HepG2 (cell line): ENCODE results near the gene TCERG1L. TPM values are rescaled to one million over a fixed set of nuclear protein-coding genes. Genes with fewer than 3 reads are reported as not detected.

Source experiments
- ATAC-seq: fragments of 200-7000 bp; cut with Tn5 transposase; 3 replicates; pipeline ENCODE4 v1.9.1; 2020; ENCODE audit warnings: mild to moderate bottlenecking, moderate library complexity
- BruUV-seq: library from RNA; stranded (reverse); fragments of 400-500 nt; replicated peaks from 2 replicates; lab custom pipeline; 2021; lab: Mats Ljungman, UMichigan
- CTCF ChIA-PET: fragments of 300-600 bp; formaldehyde crosslinking; extraction: SDS; loops from one replicate; lab custom pipeline; 2021; ENCODE audit warnings: low total read pairs, inconsistent platforms, low intra/inter-chr PET ratio; lab: Yijun Ruan, JAX
- POLR2A ChIA-PET: fragments of 350-600 bp; sonication (Branson Sonifier 250); formaldehyde crosslinking; loops from one replicate; lab custom pipeline; 2020; ENCODE audit warnings: antibody characterized with exemption, inconsistent platforms; lab: Yijun Ruan, JAX
- DNase-seq: peaks from one replicate; pipeline ENCODE4 v3.0.0-alpha.2; 2015; ENCODE audit warnings: low spot score
- FAIRE-seq: peaks from 3 replicates; lab custom pipeline; 2011; peaks lifted over from hg19 to GRCh38; lab: Jason Lieb, UNC
- H2AFZ ChIP-seq: one replicate; pipeline ENCODE4 v1.6.1; 2011; ENCODE audit warnings: low read length, inconsistent platforms
- H3K27ac ChIP-seq: fragments of 300-600 bp; 3 replicates; pipeline ENCODE4 v1.8.0; 2011; ENCODE audit warnings: mixed run types, mild to moderate bottlenecking, mixed read lengths, low read length, inconsistent platforms; ENCODE audit not compliant: insufficient read depth; ENCODE audit errors: extremely low read length
- H3K27me3 ChIP-seq, 2 experiments: fragments of 200-600 bp in 1 of 2; 2 replicates in 1 of 2; 3 replicates in 1 of 2; pipeline versions ENCODE4 v1.6.0 to v1.8.0; 2011; ENCODE audit warnings: low read length in 2 of 2, mild to moderate bottlenecking in 2 of 2, moderate library complexity in 2 of 2, inconsistent platforms in 1 of 2; ENCODE audit not compliant: insufficient read depth in 2 of 2, control insufficient read depth in 1 of 2
- H3K36me3 ChIP-seq, 2 experiments: fragments of 200-600 bp in 1 of 2; replicated peaks in 1 of 2; 2 replicates in 1 of 2; 3 replicates in 1 of 2; pipeline versions ENCODE4 v1.5.1 to v1.8.0; 2011; ENCODE audit warnings: low read length in 2 of 2, inconsistent platforms in 1 of 2; ENCODE audit not compliant: insufficient read depth in 2 of 2, control insufficient read depth in 1 of 2
- H3K4me1 ChIP-seq: 2 replicates; pipeline ENCODE4 v1.5.1; 2012; ENCODE audit warnings: low read length, inconsistent platforms; ENCODE audit not compliant: insufficient read depth
- H3K4me2 ChIP-seq: 2 replicates; pipeline ENCODE4 v1.6.0; 2011; ENCODE audit warnings: low read depth, low read length, inconsistent platforms
- H3K4me3 ChIP-seq, 3 experiments: fragments of 200-600 bp in 1 of 3; sonication (generic), shearing (Covaris generic) in 1 of 3; replicated peaks in 1 of 3; 2 replicates each; pipeline ENCODE4 v1.5.1; 2011 to 2016; ENCODE audit warnings: low read length in 3 of 3, inconsistent platforms in 2 of 3, low read depth in 2 of 3, mild to moderate bottlenecking in 2 of 3, control low read depth in 1 of 3, mixed read lengths in 1 of 3; ENCODE audit not compliant: insufficient read depth in 1 of 3
- H3K79me2 ChIP-seq: one replicate; pipeline ENCODE4 v1.6.1; 2011; ENCODE audit warnings: low read length, inconsistent platforms; ENCODE audit not compliant: insufficient read depth
- H3K9ac ChIP-seq: 2 replicates; pipeline ENCODE4 v1.6.0; 2011; ENCODE audit warnings: mild to moderate bottlenecking, low read depth, low read length, inconsistent platforms; ENCODE audit not compliant: insufficient read depth
- H3K9me3 ChIP-seq: 2 replicates; pipeline ENCODE4 v1.5.1; 2012; ENCODE audit warnings: mild to moderate bottlenecking, low read length
- H4K20me1 ChIP-seq: 2 replicates; pipeline ENCODE4 v1.6.0; 2011; ENCODE audit warnings: inconsistent platforms, mild to moderate bottlenecking, low read length, moderate library complexity; ENCODE audit not compliant: insufficient read depth
- ATF1 ChIP-seq: IDR thresholded peaks from 2 replicates; pipeline ENCODE4 v1.6.1; 2016; ENCODE audit warnings: mild to moderate bottlenecking, control low read depth
- ELF1 ChIP-seq: sonication (generic); formaldehyde crosslinking; IDR thresholded peaks from 2 replicates; pipeline ENCODE4 v1.4.0; 2020; ENCODE audit warnings: missing genetic modification reagents
- MBD4 ChIP-seq: IDR thresholded peaks from 2 replicates; pipeline ENCODE4 v1.6.1; 2012; ENCODE audit warnings: low read length, inconsistent platforms, borderline replicate concordance
- MNT ChIP-seq: fragments of 450-650 bp; IDR thresholded peaks from 2 replicates; pipeline ENCODE4 v1.6.1; 2016
- MYC ChIP-seq: sonication (generic); formaldehyde crosslinking; IDR thresholded peaks from 2 replicates; pipeline ENCODE4 v1.9.0; 2021; ENCODE audit warnings: missing genetic modification reagents, borderline replicate concordance
- NBN ChIP-seq: fragments of 450-650 bp; conservative IDR thresholded peaks from 2 replicates; pipeline ENCODE4 v1.6.1; 2017
- NFYB ChIP-seq: sonication (generic); formaldehyde crosslinking; IDR thresholded peaks from 2 replicates; pipeline ENCODE4 v1.4.0; 2020; ENCODE audit warnings: missing genetic modification reagents
- PRDM15 ChIP-seq: sonication (generic); formaldehyde crosslinking; IDR thresholded peaks from 2 replicates; pipeline ENCODE4 v1.4.0; 2020; ENCODE audit warnings: missing genetic modification reagents
- SOX6 ChIP-seq, 2 experiments: fragments of 450-650 bp in 1 of 2; sonication (generic) in 1 of 2; formaldehyde crosslinking in 1 of 2; IDR thresholded peaks; 2 replicates each; pipeline versions ENCODE4 v1.4.0 to v1.6.1; 2017 to 2020; ENCODE audit warnings: antibody characterized with exemption in 1 of 2, mild to moderate bottlenecking in 1 of 2, missing genetic modification reagents in 1 of 2
- TMF1 ChIP-seq: sonication (generic); formaldehyde crosslinking; IDR thresholded peaks from 2 replicates; pipeline ENCODE4 v1.8.1; 2022; ENCODE audit warnings: low read depth, missing genetic modification reagents
- TOE1 ChIP-seq: sonication (generic); formaldehyde crosslinking; IDR thresholded peaks from 2 replicates; pipeline ENCODE4 v1.4.0; 2020; ENCODE audit warnings: mild to moderate bottlenecking, missing genetic modification reagents
- ZFP36L1 ChIP-seq: sonication (generic); formaldehyde crosslinking; IDR thresholded peaks from 2 replicates; pipeline ENCODE4 v1.8.0; 2022; ENCODE audit warnings: mild to moderate bottlenecking, missing genetic modification reagents, moderate library complexity
- ZNF790 ChIP-seq: sonication (generic); formaldehyde crosslinking; IDR thresholded peaks from 2 replicates; pipeline ENCODE4 v1.8.0; 2022; ENCODE audit warnings: missing genetic modification reagents, mild to moderate bottlenecking, borderline replicate concordance
- WGBS: methylation state at CpG from one replicate; pipeline ENCODE4 v1.1.6; 2017; ENCODE audit warnings: low lambda C conversion rate; 5-methylcytosine and 5-hydroxymethylcytosine counted together
- in situ Hi-C: cut with HindIII; loops from 2 replicates; pipeline ENCODE4 v1.10.0; 2017; ENCODE audit warnings: low pct_unique_long_range_greater_than_20kb; ENCODE audit not compliant: extremely low pct_ligation_motif_present
- intact Hi-C: fragments of 100-400 bp; cut with micrococcal nuclease; formaldehyde crosslinking; loops from one replicate; pipeline ENCODE4 v1.10.0; 2022; ENCODE audit not compliant: unreplicated experiment
- polyA plus RNA-seq, 8 experiments: library from polyadenylated mRNA; depleted of rRNA in 3 of 8; stranded (reverse) in 7 of 8; unstranded in 1 of 8; fragments of >200 nt; fragmentation: Illumina TruSeq in 4 of 8; extraction: Trizol in 4 of 8; gene quantifications; 2 replicates each; pipeline versions ENCODE4 v1.2.1 to v1.2.3, GENCODE V29; 2011 to 2016; ENCODE audit warnings: low read depth in 4 of 8, missing spikeins in 1 of 8, mixed read lengths in 1 of 8; ENCODE audit not compliant: insufficient read depth in 1 of 8
- total RNA-seq, 5 experiments: library from RNA; depleted of rRNA; stranded (reverse); fragments of >200 nt; fragmentation: Illumina TruSeq; extraction: Trizol; gene quantifications; 2 replicates each; pipeline ENCODE4 v1.2.3, GENCODE V29; 2016; ENCODE audit warnings: low read depth in 1 of 5

Gene TCERG1L
- total and polyA plus RNA-seq, 2 of the 13 experiments (the other 11 are each of a cell fraction or from before 2014, with no cell fraction given), result not detected

- ATAC-seq (no peak), DNase-seq (no peak), FAIRE-seq (no peak)
- Histone ChIP-seq H3K9ac (no peak overlapping the region), H2AFZ (no peak overlapping the region), H3K9me3 (0 out of 2 replicates have a peak, but pooled peaks cover under 1% of the 10 kb centered on the region), H3K4me1 (no peaks in the 10 kb centered on the region), H3K27me3 (peaks cover 0 to 7% of the 10 kb centered on the region in 2 experiments; a peak in 2 of 5 replicates), H3K36me3 (no peaks in the 10 kb centered on the region), H3K4me2 (no peak overlapping the region), H3K4me3 (no peak overlapping the region), H3K79me2 (no peaks in the 10 kb centered on the region), H3K27ac (no peak overlapping the region), H4K20me1 (no peaks in the 10 kb centered on the region)
- intact Hi-C loops (no loop called here), in situ Hi-C loops (no loop called here)
- no peak for TF ChIP-seq ZNF790
- TF ChIP-seq MYC (CRISPR knock-in tag), result no peak
- TF ChIP-seq SOX6 (IDR thresholded peaks at IDR 0.05), result no peak
- no peak for TF ChIP-seq SOX6 (CRISPR knock-in tag; IDR thresholded peaks at IDR 0.05)
- no peak for TF ChIP-seq NBN
- no peak for TF ChIP-seq NFYB (CRISPR knock-in tag)
- 52% methylated on average over 6 of the region's 8 CpGs for WGBS
- CTCF ChIA-PET, result no interaction called here
- BruUV-seq, result no TSS peak
- POLR2A ChIA-PET, result no interaction called here
Measured at GRCh38 chr10:131056781-131057180, 254.7 kb downstream of the TCERG1L start.

GRCh38 chr10:131056091-131056579, 255.4 kb downstream of the TCERG1L start:
- Histone ChIP-seq H3K9me3 (0 out of 2 replicates have a peak, but pooled peaks cover 5% of the 10 kb centered on the region), H3K27me3 (peaks cover 0 to 7% of the 10 kb centered on the region in 2 experiments; a peak in 2 of 5 replicates), H3K9ac (no peak overlapping the region), H3K27ac (no peak overlapping the region), H3K4me2 (no peak overlapping the region), H3K36me3 (no peaks in the 10 kb centered on the region), H3K4me1 (no peaks in the 10 kb centered on the region), H3K4me3 (no peak overlapping the region), H2AFZ (no peak overlapping the region), H4K20me1 (no peaks in the 10 kb centered on the region), H3K79me2 (no peaks in the 10 kb centered on the region)
- in situ Hi-C loops, result no loop called here
- intact Hi-C loops, result no loop called here
- no TSS peak for BruUV-seq
- DNase-seq (no peak), FAIRE-seq (no peak), ATAC-seq (no peak)
- 0% methylated on average over 3 of the region's 12 CpGs for WGBS
- ChIA-PET POLR2A (no interaction called here), CTCF (no interaction called here)
- TF ChIP-seq ZFP36L1 (CRISPR knock-in tag) (no peak), ELF1 (CRISPR knock-in tag) (no peak), MBD4 (no peak), TMF1 (no peak), PRDM15 (no peak), MNT (no peak), ATF1 (no peak), TOE1 (no peak)
